ENCODE results near the gene ZBTB7A.
A peak's percentile ranks its signal among the peaks of the same experiment; 100 is the strongest.

The ZBTB7A gene

DNA sequence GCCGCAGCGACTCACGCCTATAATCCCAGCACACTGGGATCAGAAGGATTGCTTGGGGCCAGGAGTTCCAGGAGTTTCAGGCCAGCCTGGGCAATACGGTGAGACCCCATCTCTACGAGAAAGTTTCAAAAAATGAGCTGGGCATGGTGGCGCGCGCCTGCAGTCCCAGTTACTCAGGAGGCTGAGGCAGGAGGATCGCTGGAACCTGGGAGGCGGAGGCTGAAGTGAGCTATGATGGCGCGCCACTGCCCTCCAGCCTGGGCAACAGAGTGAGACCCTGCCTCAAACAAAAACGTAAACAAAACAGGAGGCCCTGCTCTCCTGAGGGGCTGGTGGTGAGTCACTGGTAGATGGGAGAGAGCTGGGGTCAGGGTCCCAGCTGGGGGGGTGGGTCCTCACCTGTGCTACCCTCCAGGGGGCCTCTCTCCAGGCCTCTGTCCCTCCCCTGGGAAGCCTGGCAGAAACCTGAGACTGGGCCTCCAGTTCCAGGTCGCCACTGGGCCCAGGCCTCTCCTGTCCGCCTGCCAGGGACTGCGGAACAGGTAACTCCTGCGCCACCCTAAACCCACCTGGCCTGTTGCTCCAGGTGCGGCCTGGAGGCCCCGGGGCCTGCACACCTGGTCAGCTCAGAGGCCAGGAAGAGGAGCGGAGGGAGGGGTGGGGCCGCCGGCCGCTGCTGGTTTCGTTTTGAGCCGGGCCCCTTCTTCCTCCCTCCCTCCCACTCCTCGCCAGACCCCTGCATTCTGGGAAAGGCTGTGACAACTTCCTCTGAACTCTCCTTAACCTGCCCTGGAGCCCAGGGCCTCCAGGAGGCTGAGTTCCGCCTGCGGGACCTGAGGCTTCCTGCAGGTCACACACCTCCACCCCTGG lies 17.2 kb upstream of the ZBTB7A start:
- Mint-ChIP-seq H3K27ac (peak overlapping the region; percentile 71 to 93), H3K4me3 (peak overlapping the region; percentile 84 to 87), H3K27me3 (no peaks in the 10 kb centered on the region), H3K4me1 (peaks cover 67% of the 10 kb centered on the region), H3K9me3 (no peaks in the 10 kb centered on the region)
- peak in 1 of 2 donors; percentile 71 for DNase-seq
- peak; percentile 84 for ATAC-seq

DNA sequence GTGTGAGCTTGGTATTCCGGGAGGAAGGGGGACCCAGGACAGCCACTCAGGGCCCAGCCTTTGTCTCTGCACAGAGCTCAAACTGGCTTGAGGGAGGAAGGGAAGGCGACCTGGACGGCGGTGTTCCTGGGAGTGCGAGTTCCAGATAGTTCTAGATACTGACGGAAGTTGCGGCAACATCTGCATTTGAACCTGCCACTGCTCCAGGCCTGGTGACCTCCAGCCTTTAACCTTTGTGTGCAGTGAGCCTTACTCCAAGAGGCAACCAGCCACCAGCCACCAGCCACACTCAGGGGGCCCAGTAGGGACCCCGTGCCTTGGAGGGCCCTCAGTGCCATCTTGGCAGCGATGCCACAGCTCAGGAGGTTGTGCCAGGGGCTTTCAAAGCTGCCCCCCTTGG lies 15.5 kb upstream of the ZBTB7A start:
- peaks cover 67% of the 10 kb centered on the region for H3K4me1 Mint-ChIP-seq
- DNase-seq, result no peak
- no peak overlapping the region for H3K4me3 Mint-ChIP-seq
- ATAC-seq, result no peak
- H3K27me3 Mint-ChIP-seq, result no peaks in the 10 kb centered on the region
- no peaks in the 10 kb centered on the region for H3K9me3 Mint-ChIP-seq
- H3K27ac Mint-ChIP-seq, result no peak overlapping the region

DNA sequence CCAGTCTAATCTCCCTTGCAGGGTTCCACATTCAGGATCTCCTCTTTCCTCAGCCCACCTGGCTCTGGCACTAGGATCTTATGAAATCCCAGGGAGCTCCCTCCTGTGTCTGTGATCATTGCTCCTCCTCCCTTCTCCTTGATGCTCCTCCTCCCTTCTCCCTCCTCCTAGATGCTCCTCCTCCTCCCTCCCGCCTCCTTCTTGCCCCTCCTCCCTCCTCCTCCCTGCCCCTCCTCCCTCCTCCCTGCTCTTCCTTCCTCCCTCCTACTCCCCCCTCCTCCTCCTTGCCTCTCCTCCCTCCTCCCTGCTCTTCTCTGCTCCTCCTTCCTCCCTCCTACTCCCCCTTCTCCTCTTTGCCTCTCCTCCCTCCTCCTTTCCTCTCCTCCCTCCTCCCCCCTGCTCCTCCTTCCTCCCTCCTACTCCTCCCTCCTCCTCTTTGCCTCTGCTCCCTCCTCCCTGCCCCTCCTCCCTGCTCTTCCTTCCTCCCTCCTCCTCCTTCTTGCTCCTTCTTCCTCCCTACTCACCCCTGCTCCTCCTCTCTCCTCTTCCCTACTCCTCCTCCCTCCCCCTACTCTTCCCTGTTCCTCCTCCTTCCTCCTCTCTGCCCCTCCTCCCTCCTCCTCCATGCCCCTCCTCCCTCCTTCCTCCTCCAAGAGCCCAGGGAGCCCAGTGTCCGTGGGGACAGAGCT lies 14.9 kb upstream of the ZBTB7A start:
- Mint-ChIP-seq H3K27ac (peak overlapping the region in 1 of 2 donors; percentile 78), H3K9me3 (no peaks in the 10 kb centered on the region), H3K27me3 (no peaks in the 10 kb centered on the region), H3K4me3 (no peak overlapping the region), H3K4me1 (peaks cover 69% of the 10 kb centered on the region)
- DNase-seq, result no peak
- ATAC-seq, result no peak

DNA sequence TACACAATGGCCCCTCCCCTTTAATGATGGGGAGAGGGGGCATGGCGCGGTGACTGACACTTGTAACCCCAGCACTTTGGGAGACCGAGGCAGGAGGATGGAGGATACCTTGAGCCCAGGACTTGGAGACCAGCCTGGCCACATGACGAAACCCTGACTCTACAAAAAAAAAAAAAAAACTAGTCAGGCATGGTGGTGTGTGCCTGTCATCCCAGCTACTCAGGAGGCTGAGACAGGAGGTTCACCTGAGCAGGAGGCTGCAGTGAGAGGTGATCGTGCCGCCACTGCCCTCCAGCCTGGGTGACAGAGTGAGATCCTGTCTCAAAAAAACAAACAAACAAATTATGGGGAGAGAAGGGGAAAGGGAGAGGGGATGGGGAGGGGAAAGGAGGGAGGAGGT lies 13.8 kb upstream of the ZBTB7A start:
- H3K4me1 Mint-ChIP-seq, result peaks cover 70% of the 10 kb centered on the region
- ATAC-seq, result no peak
- H3K27ac Mint-ChIP-seq, result no peak overlapping the region

DNA sequence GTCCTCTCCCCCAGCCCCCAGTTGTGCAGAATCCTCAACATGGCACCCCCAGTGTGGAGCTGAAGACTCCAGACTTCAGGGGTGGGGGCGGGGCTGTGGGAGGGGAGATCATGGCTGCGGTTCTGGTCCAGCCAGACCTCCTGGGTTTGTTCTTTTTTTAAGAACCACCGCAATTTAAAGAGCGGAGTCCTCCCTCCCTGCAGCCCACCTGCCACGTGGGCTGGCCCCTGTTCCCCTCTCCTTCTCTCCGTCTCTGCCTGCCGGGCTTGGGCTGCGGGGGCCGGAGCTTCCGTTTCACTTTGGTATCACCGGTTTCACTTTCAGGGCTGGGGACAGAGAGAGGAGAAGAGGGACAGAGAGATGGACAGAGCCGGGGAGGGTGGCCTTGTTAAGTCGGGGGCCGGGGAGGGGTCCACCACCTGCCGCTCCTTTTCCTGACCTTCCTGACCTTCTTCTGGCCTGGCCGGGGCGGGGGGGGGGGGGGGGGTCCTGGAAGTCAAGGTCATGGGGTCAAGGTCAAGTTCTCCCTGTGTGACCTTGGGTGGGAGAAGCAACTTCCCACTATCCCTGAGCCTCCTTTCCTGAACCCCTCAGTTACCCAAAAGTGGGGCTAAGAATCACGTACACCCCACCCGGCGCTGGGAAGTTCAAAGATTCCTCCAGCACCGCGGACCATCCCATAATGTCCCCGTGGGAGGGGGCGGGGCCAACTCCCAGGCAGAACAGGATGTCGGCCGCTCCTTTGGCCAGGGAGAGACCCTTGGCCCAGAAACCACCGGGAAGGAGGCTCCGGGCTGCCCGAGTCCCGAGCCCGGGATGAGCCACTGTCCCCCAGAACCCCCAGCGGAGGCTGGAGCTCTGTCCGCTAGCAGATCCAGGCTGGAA lies 11.3 kb upstream of the ZBTB7A start:
- Mint-ChIP-seq H3K4me1 (peaks cover 65% of the 10 kb centered on the region), H3K4me3 (peak overlapping the region; percentile 77 to 90), H3K9me3 (no peaks in the 10 kb centered on the region), H3K27me3 (no peaks in the 10 kb centered on the region), H3K27ac (peak overlapping the region; percentile 74 to 99)
- ATAC-seq (peak; percentile 67), DNase-seq (peak; percentile 55)

More for the DNA sequence above, 13.8 kb upstream of the ZBTB7A start:
- Mint-ChIP-seq H3K4me3 (no peak overlapping the region), H3K9me3 (no peaks in the 10 kb centered on the region), H3K27me3 (no peaks in the 10 kb centered on the region)
- no peak for DNase-seq

DNA sequence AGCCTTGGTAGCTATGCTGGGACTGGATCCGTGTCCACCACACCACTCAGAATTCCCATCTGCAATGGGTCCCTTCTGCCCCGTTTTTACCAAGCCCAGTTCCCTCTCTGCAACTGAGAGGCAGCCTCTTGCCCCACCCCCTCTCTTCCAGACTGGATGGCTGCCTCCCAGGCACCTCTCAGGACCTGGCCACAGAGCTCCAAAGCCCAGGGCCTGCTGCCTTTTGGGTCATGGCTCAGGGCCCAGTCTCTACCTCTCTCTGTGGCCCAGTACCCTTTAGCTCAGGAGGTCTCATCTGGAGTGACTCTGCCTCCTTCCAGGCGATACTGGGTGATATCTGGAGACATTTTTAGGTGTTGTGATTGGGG lies 10.3 kb upstream of the ZBTB7A start:
- H3K27ac Mint-ChIP-seq, result no peak overlapping the region
- H3K27me3 Mint-ChIP-seq, result no peaks in the 10 kb centered on the region
- DNase-seq, result no peak
- peak overlapping the region; percentile 77 to 90 for H3K4me3 Mint-ChIP-seq
- no peaks in the 10 kb centered on the region for H3K9me3 Mint-ChIP-seq
- H3K4me1 Mint-ChIP-seq, result peaks cover 62% of the 10 kb centered on the region
- no peak for ATAC-seq

DNA sequence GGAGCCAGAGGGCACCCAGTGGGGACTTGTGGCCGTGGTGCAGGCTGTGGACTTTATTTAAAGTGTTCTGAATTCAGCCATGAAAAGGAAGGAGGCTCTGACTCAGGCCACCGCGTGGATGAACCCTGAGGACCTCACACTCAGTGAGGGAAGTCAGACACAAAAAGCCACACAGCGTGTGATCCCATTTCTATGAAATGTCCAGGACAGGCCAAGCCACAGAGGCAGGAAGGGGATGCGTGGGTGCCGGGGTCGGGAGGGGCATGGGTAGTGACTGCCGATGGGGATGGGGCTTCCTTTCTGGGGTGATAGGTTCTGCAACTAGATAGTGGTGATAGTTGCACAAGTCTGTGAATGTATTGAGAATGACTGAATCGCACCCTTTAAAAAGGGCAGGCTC lies 8.7 kb upstream of the ZBTB7A start:
- Mint-ChIP-seq H3K4me1 (peaks cover 58% of the 10 kb centered on the region), H3K9me3 (no peaks in the 10 kb centered on the region), H3K27ac (peak overlapping the region; percentile 29 to 93), H3K27me3 (no peaks in the 10 kb centered on the region), H3K4me3 (peak overlapping the region; percentile 29 to 46)
- DNase-seq (peak in 1 of 2 donors; percentile 62), ATAC-seq (peak; percentile 77)

DNA sequence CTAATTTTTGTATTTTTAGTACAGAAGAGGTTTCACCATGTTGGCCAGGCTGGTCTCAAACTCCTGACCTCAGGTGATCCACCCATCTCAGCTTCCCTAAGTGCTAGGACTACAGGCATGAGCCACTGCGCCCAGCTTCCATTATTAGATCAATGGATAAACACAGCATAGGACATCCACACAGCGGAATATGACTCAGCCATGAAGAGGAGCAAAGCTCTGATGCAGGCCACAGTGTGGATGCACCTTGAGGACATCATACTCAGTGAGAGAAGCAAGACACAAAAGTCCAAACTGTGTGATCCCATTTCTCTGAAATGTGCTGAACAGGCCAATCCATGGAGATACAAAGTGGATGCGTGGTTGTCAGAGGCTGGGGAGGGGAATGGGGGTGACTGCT lies 4.9 kb upstream of the ZBTB7A start:
- ATAC-seq (no peak), DNase-seq (no peak)
- Mint-ChIP-seq H3K4me3 (no peak overlapping the region), H3K27ac (no peak overlapping the region), H3K9me3 (no peaks in the 10 kb centered on the region), H3K27me3 (no peaks in the 10 kb centered on the region), H3K4me1 (peaks cover 47% of the 10 kb centered on the region)

DNA sequence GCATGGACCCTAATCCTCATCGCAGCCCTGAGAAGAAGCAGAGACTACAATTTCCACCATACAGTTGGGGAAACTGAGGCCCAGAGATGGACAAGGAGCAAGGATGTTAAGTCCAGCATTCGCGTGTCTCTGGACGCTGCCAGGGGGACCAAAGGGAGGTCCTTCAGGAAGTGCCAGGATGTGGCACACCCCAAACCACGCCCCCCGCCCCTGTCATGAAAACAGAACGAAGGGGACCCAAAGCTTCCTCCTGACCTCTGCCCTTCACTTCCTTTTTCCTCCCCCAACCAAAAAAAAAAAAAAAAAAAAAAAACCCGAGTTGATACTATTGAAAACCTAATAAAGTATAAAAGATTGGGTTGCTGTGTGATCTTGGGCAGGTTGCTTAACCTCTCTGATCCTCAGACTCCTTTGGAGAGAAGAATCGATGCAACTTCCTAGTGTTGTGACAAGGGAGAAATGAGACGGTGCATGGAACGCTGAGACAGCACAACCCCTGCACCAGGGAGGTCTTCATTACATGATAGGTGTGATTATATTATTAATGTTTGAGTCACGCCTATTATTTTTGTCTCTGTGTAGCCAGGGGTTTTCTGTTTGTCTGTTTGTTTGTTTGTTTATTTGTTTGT lies 2.7 kb upstream of the ZBTB7A start:
- Mint-ChIP-seq H3K27ac (peak overlapping the region in 1 of 2 donors; percentile 80), H3K9me3 (no peaks in the 10 kb centered on the region), H3K4me3 (peak overlapping the region; percentile 72 to 88), H3K4me1 (peaks cover 26% of the 10 kb centered on the region), H3K27me3 (no peaks in the 10 kb centered on the region)
- peak in 1 of 2 donors; percentile 69 for DNase-seq
- ATAC-seq, result no peak

DNA sequence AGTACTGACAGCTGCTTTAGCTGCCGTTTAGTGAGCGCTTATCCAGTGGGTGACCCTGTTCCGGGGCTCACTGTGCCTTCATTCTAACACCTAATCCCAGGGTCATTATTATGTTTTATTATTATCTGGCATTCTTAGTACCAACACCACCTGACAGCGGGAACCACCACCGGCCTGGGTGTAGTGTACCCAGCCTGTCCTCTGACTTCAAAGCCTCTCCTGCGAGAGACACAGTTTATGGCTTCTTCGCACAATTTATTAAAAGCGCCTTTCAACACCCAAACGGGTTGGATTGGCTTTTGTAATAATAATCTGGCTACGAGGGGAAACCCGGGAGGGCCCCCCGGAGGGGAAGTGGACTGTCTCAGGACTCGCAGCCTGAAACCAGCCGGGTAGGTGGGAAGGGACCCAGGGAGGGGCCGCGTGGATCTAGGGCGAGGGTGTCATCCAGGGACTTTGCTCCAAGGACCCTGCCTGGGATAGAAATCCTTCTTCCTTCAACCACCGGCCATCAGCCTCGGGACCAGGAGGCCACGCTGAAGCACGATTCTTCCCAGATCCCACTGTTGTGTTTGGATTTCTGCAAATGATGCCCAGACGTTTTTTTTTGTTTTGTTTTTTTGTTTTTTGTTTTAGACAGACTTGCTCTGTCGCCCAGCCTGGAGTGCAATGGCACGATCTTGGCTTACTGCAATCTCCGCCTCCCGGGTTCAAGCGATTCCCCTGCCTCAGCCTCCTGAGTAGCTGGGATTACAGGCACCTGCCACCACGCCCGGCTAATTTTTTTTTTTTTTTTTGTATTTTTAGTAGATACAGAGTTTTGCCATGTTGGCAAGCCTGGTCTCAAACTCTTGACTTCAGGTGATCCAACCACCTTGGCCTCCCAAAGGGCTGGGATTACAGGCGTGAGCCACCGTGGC lies 1.6 kb upstream of the ZBTB7A start:
- peak overlapping the region; percentile 77 to 83 for H3K27ac Mint-ChIP-seq

DNA sequence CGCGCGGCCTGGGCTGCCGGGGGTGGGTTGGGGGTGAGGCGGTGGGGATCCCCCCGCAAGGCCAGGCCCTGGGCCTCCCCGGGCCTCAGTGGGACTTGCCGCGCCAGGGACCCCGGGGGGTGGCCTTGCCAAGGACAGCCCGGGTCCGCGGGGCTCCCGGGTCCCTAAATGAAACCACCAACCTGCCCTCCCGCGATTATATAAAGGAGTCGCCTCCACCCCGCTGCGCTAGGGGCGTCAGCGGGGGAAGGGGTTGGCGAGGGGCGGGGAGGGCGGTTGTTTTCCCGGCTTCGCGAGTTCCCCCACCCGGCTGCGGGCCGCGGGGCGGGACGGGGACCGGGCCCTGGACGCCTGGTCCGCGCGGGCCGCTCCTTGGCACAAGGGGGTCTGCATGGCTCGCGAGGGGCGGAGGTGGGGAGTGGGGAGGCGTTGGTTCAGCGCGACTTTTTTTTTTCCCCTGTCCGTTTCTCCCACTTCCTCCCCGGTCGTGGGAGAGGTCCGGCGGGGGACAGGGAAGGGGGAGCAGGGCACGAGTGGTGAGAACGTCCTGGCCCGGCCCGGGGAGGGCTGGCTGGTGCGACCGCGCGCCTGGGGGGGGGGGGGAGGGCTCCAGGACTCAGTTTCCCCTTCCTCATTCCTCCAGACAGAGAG lies 822 bp upstream of the ZBTB7A start:
- H3K4me3 Mint-ChIP-seq, result peak overlapping the region; percentile 77 to 88
- peak overlapping the region in 1 of 2 donors; percentile 77 for H3K27ac Mint-ChIP-seq
- DNase-seq, result peak in 1 of 2 donors; percentile 72
- H3K4me1 Mint-ChIP-seq, result peaks cover 38% of the 10 kb centered on the region
- H3K27me3 Mint-ChIP-seq, result no peaks in the 10 kb centered on the region
- ATAC-seq, result peak; percentile 7
- no peaks in the 10 kb centered on the region for H3K9me3 Mint-ChIP-seq

More for the DNA sequence above, 1.6 kb upstream of the ZBTB7A start:
- peak overlapping the region; percentile 77 to 88 for H3K4me3 Mint-ChIP-seq
- H3K27me3 Mint-ChIP-seq, result no peaks in the 10 kb centered on the region
- no peak for DNase-seq
- H3K9me3 Mint-ChIP-seq, result no peaks in the 10 kb centered on the region
- ATAC-seq, result no peak
- H3K4me1 Mint-ChIP-seq, result peaks cover 30% of the 10 kb centered on the region

DNA sequence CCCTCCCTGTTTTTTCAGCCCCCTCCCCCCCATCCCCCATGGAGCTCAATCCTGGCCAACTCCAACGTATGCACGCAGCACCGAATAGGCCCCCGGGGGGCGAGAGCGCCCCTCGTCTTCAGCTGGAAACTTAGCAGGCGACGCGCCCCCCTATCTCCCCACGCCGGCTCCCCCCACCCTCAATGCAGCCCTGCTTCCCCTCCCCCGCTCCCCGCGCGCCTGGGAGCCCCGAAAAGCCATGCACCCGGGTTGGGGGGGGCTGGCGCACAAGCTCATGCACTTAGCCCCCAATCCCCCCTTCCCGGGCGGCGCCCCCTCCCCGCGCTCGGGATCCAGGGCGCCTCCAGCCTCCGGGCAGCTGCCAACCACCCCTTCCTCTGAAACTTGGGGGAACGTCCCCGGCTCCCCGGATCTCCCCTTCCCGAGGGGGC lies 508 bp downstream of the ZBTB7A start:
- peak overlapping the region; percentile 64 to 68 for H3K4me3 Mint-ChIP-seq
- no peak overlapping the region for H3K27ac Mint-ChIP-seq
- DNase-seq (peak; percentile 60 to 64), ATAC-seq (no peak)
- peaks cover 49% of the 10 kb centered on the region for H3K4me1 Mint-ChIP-seq
- H3K9me3 Mint-ChIP-seq, result no peaks in the 10 kb centered on the region
- no peaks in the 10 kb centered on the region for H3K27me3 Mint-ChIP-seq

DNA sequence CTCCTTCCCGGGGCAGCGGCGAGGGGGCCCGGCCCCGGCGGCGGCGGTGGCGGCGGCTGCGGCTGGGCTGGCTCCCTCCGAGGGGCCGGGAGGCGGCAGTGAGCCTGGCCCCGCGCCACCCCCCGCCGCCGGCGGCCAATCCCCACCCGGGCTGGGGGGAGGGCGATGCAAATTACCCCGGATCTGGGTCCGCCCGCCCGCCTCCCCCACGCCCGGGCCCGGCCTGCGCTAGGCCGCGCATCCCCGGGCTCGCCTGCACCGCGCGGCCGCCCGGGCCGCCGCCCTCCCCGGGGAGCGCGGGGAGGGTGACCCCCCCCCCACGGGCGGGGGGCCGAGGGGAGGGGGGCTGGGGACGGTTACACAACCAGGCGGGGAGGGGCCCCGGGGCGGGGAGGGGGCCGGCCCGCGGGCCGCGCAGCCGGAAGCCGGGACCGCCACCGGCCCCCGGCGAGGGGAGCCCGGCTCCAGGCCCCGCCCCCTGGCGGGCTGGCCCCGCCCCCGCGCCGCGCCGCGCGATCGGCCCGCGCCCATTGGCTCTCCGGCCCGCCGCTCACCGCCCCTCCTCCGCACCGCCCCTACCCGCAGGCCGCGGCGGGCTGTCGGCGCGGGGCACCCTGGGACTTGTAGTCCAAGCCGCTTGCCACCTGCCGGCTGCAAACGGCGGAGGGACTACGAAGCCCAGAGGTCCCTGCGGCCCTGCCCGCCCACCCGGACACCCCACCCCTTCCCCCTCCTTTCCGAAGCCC lies 1.1 kb downstream of the ZBTB7A start:
- no peaks in the 10 kb centered on the region for H3K9me3 Mint-ChIP-seq
- peak overlapping the region; percentile 64 to 68 for H3K4me3 Mint-ChIP-seq
- ATAC-seq (peak; percentile 81), DNase-seq (peak; percentile 97 to 98)
- H3K4me1 Mint-ChIP-seq, result peaks cover 54% of the 10 kb centered on the region
- no peak overlapping the region for H3K27ac Mint-ChIP-seq
- H3K27me3 Mint-ChIP-seq, result no peaks in the 10 kb centered on the region
